Measurements from ENCODE around the gene MRPL37.

Gene MRPL37

GRCh38 chr1:54265126-54265525 lies 65.2 kb downstream of the MRPL37 start:
- no peak for TF ChIP-seq SIN3A (IDR thresholded peaks at IDR 0.05; ENCODE audit: borderline replicate concordance, insufficient read depth, low read length)
- no peak for TF ChIP-seq FOXP2 (optimal IDR thresholded peaks at IDR 0.05; ENCODE audit: borderline replicate concordance, extremely low read depth, extremely low read length, insufficient read depth)
- no peak for TF ChIP-seq TAF1 (IDR thresholded peaks at IDR 0.05; ENCODE audit: borderline replicate concordance, insufficient read depth, low read length)
- TF ChIP-seq REST (IDR thresholded peaks at IDR 0.05; ENCODE audit: insufficient read depth in 1 of 2, low read depth in 2 of 2, low read length in 2 of 2), result no peak
- TF ChIP-seq POLR2AphosphoS5 (IDR thresholded peaks at IDR 0.05; ENCODE audit: low read depth, low read length), result no peak

GRCh38 chr1:54265659-54266058 lies 65.7 kb downstream of the MRPL37 start:
- no peak for TF ChIP-seq TAF1 (IDR thresholded peaks at IDR 0.05; ENCODE audit: borderline replicate concordance, insufficient read depth, low read length)
- TF ChIP-seq POLR2AphosphoS5 (IDR thresholded peaks at IDR 0.05; ENCODE audit: low read depth, low read length), result no peak
- no peak for TF ChIP-seq SIN3A (IDR thresholded peaks at IDR 0.05; ENCODE audit: borderline replicate concordance, insufficient read depth, low read length)
- TF ChIP-seq REST (IDR thresholded peaks at IDR 0.05; ENCODE audit: insufficient read depth in 1 of 2, low read depth in 2 of 2, low read length in 2 of 2), result no peak
- no peak for TF ChIP-seq FOXP2 (optimal IDR thresholded peaks at IDR 0.05; ENCODE audit: borderline replicate concordance, extremely low read depth, extremely low read length, insufficient read depth)

- TF ChIP-seq FOXP2 (optimal IDR thresholded peaks at IDR 0.05; ENCODE audit: borderline replicate concordance, extremely low read depth, extremely low read length, insufficient read depth), result no peak
- TF ChIP-seq REST (IDR thresholded peaks at IDR 0.05; ENCODE audit: insufficient read depth in 1 of 2, low read depth in 2 of 2, low read length in 2 of 2), result no peak
Measured at GRCh38 chr1:54266195-54266594, 66.2 kb downstream of the MRPL37 start.

- TF ChIP-seq FOXP2 (optimal IDR thresholded peaks at IDR 0.05; ENCODE audit: borderline replicate concordance, extremely low read depth, extremely low read length, insufficient read depth), result no peak
- TF ChIP-seq POLR2AphosphoS5 (IDR thresholded peaks at IDR 0.05; ENCODE audit: low read depth, low read length), result no peak
- no peak for TF ChIP-seq SIN3A (IDR thresholded peaks at IDR 0.05; ENCODE audit: borderline replicate concordance, insufficient read depth, low read length)
- no peak for TF ChIP-seq REST (IDR thresholded peaks at IDR 0.05; ENCODE audit: insufficient read depth in 1 of 2, low read depth in 2 of 2, low read length in 2 of 2)
- no peak for TF ChIP-seq TAF1 (IDR thresholded peaks at IDR 0.05; ENCODE audit: borderline replicate concordance, insufficient read depth, low read length)
Measured at GRCh38 chr1:54266908-54267307, 66.9 kb downstream of the MRPL37 start.

Data from PFSK-1 (cell line).